Glutamatergic neuron (in vitro differentiated cells): ENCODE data around the gene NR2E1. TPM values are rescaled to one million over a fixed set of nuclear protein-coding genes. Genes with fewer than 3 reads are reported as not detected.
A peak's percentile ranks its signal among the peaks of the same experiment; 100 is the strongest.

ENCODE experiments used
- DNase-seq: peaks from one replicate; pipeline ENCODE4 v3.0.0; 2022
- H3K27ac Mint-ChIP-seq: one replicate; pipeline ENCODE4 v1.8.0; 2020; ENCODE audit warnings: mild to moderate bottlenecking, mixed read lengths, inconsistent platforms; ENCODE audit not compliant: unreplicated experiment
- H3K27me3 Mint-ChIP-seq: one replicate; pipeline ENCODE4 v1.8.0; 2020; ENCODE audit warnings: mild to moderate bottlenecking, moderate library complexity, mixed read lengths, inconsistent platforms; ENCODE audit not compliant: unreplicated experiment
- H3K36me3 Mint-ChIP-seq: one replicate; pipeline ENCODE4 v1.8.0; 2020; ENCODE audit warnings: mild to moderate bottlenecking, mixed read lengths, inconsistent platforms; ENCODE audit not compliant: unreplicated experiment
- H3K4me1 Mint-ChIP-seq: one replicate; pipeline ENCODE4 v1.8.0; 2020; ENCODE audit warnings: mild to moderate bottlenecking, low read depth, mixed read lengths, inconsistent platforms; ENCODE audit not compliant: unreplicated experiment
- H3K4me3 Mint-ChIP-seq: one replicate; pipeline ENCODE4 v1.8.0; 2020; ENCODE audit warnings: mild to moderate bottlenecking, mixed read lengths, inconsistent platforms; ENCODE audit not compliant: unreplicated experiment
- H3K9me3 Mint-ChIP-seq: one replicate; pipeline ENCODE4 v1.8.0; 2020; ENCODE audit warnings: mild to moderate bottlenecking, moderate library complexity, mixed read lengths, inconsistent platforms; ENCODE audit not compliant: unreplicated experiment
- CTCF ChIP-seq: fragments of 200-600 bp; sonication (generic); IDR thresholded peaks from one replicate; pipeline ENCODE4 v1.5.0; 2021; ENCODE audit not compliant: partially characterized antibody, unreplicated experiment
- total RNA-seq: library from RNA; stranded (reverse); fragmentation: NEBNext Ultra II Directional; extraction: Animal tissue kit (Norgen Biotek cat#: 25700); gene quantifications from one replicate; pipeline ENCODE4 v1.2.1, GENCODE V29; 2021; ENCODE audit not compliant: unreplicated experiment

The NR2E1 gene
- total RNA-seq, 1 donor from 2014 or later: not detected

DNA sequence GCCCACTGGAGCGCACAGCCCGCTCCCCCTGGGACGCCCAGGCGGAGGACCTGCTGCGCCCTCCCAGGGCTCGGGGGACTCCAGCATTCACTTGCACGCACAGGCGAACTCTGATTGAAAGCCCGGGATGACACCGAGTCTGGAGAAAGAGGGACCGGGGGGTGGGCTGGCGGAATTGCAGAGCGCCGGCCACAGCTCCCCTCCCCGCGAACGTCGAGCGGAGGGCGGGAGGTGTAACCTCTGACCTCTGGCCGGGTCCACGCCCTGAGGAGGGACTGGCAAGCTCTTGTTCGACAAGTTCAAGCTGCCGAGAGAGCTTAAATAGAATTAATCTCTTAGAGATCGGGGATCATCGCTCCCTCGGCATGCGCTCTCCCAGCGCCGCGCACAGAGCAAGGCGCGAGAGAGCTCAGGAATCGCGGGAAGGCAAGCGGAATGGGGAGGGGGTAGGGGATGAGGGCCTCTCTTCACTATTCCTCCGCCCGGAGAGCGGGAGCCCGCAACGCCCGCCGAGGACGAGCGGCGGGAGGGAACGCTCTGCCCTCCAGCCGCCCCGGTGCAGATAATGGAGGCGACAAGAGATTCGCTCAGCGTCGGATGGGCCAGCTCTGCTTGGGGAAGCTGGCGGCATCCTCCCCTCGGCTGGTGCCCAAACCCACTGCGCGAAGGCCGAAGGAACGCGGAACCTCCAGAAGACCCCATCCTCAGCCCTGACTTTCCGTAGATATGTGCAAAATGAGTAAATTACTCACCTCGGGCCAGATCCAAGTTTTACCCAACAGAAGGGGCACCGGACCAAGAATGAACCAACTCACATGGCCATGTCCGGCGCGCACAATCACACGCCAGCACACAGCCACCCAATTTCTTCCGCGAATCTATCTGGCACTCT, 761 bp upstream of the NR2E1 start:
- no peak for TF ChIP-seq CTCF
- H3K4me3 Mint-ChIP-seq: peak overlapping the region; percentile 75
- peaks cover 12% of the 10 kb centered on the region for H3K9me3 Mint-ChIP-seq
- no peaks in the 10 kb centered on the region for H3K36me3 Mint-ChIP-seq
- no peak for DNase-seq
- H3K4me1 Mint-ChIP-seq: peaks cover 21% of the 10 kb centered on the region
- peaks cover 48% of the 10 kb centered on the region for H3K27me3 Mint-ChIP-seq
- no peak overlapping the region for H3K27ac Mint-ChIP-seq

DNA sequence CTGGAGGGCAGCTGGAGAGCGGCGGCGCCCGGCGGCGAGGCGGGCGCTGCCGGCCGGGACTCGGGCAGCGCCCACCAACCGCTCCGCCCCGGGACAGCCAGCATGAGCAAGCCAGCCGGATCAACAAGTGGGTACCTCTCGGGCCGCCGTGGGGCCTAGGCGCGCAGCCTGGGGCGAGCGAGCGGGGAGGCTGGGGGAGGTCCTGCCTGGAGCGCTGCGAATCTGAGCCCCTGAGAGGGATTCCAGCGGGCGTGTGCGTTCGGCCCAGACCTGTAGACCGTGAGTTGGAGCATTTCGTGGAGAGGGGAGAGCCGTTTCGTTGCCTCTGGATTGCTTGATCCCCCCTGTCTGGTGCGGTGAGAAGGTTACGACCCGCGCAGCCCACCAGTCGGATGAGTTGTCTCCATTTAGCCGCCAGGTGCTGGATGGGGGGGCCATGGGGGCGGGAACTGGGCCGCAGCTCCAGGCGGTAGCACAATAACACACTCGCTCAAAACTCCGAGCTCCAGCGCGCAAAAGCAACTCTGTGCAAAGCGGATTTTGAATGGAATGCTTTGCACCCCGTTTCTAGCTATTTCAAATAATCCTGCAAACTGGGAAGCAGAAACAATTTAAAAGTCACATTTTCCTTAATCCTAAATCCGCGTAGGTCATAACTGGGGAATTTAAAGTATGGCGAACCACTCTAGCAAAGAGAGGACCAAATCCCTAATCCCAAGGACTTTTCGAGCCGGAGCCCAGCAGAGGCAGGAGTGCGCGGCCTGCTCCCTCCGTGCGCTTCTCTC, 1.0 kb downstream of the NR2E1 start:
- Mint-ChIP-seq H3K27ac (no peak overlapping the region), H3K27me3 (peaks cover 49% of the 10 kb centered on the region), H3K36me3 (no peaks in the 10 kb centered on the region), H3K9me3 (peaks cover 12% of the 10 kb centered on the region), H3K4me3 (peak overlapping the region; percentile 30), H3K4me1 (peaks cover 21% of the 10 kb centered on the region)
- no peak for DNase-seq
- no peak for TF ChIP-seq CTCF

DNA sequence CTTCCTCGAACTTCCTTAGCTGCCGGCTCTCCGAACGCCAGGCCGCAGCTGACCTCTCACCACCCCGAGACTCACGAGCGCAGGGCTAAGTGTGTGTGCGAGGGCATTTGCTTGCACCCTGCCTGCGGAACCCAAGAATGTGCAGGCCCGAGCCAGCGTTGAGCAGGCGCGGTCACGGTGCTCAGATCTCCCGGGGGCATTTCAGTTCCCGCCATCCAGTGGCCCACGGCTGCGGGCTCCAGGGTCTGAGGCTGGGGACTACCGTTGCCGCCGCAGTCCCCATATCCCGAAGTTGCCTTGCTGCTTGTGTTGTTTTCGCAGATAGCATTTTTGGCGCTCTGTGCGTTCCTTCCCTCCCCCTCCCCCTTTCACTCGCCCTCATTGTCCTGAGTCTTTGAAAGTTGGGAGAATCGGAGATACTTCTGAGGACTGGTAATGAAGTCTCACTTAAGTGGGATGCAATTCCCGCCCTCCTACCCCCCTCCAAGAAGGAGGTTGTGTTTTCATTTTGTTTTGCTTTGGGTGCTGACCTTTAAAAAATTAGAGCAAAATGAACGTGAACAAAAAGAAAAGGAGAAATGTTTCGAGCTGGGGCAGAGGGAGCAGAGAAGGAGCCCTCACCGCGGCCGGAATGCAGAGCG, 1.7 kb downstream of the NR2E1 start:
- Mint-ChIP-seq H3K36me3 (no peaks in the 10 kb centered on the region), H3K4me1 (peaks cover 21% of the 10 kb centered on the region), H3K9me3 (peaks cover 12% of the 10 kb centered on the region), H3K4me3 (peak overlapping the region; percentile 30), H3K27me3 (peaks cover 46% of the 10 kb centered on the region), H3K27ac (no peak overlapping the region)
- no peak for DNase-seq
- TF ChIP-seq CTCF: no peak

GRCh38 chr6:108168090-108168463, 2.3 kb downstream of the NR2E1 start:
- Mint-ChIP-seq H3K4me3 (peak overlapping the region; percentile 30), H3K9me3 (peaks cover 8% of the 10 kb centered on the region), H3K4me1 (peaks cover 21% of the 10 kb centered on the region), H3K27ac (no peak overlapping the region), H3K36me3 (no peaks in the 10 kb centered on the region), H3K27me3 (peaks cover 51% of the 10 kb centered on the region)
- TF ChIP-seq CTCF: no peak
- no peak for DNase-seq
